NT2/D1 (cell line): ENCODE data around the gene KRT9.
"Not testable (repeated sequence)": the region's sequence is repeated elsewhere in the genome, so short reads cannot be mapped to it uniquely, and the experiment has no call there.

Experiments used
- DNase-seq: peaks from one replicate; pipeline ENCODE4 v3.0.0-alpha.2; 2011; ENCODE audit warnings: low read depth, low spot score
- H3K27me3 ChIP-seq: 2 replicates; pipeline ENCODE4 v1.6.0; 2011; ENCODE audit warnings: mild to moderate bottlenecking; ENCODE audit not compliant: insufficient read length, insufficient read depth
- H3K36me3 ChIP-seq: 2 replicates; pipeline ENCODE4 v1.6.1; 2011; ENCODE audit warnings: mild to moderate bottlenecking, low read length, mixed read lengths; ENCODE audit not compliant: insufficient read depth, insufficient read length
- H3K4me1 ChIP-seq: 2 replicates; pipeline ENCODE4 v1.5.1; 2011; ENCODE audit not compliant: insufficient read depth, insufficient read length
- H3K4me3 ChIP-seq: 2 replicates; pipeline ENCODE4 v1.5.1; 2011; ENCODE audit warnings: low read depth; ENCODE audit not compliant: insufficient read length
- H3K9ac ChIP-seq: 2 replicates; pipeline ENCODE4 v1.6.0; 2011; ENCODE audit warnings: low read depth; ENCODE audit not compliant: insufficient read length
- H3K9me3 ChIP-seq: 2 replicates; pipeline ENCODE4 v1.5.1; 2011; ENCODE audit warnings: mild to moderate bottlenecking, low read length; ENCODE audit not compliant: insufficient read depth
- SUZ12 ChIP-seq: IDR thresholded peaks from 2 replicates; pipeline ENCODE4 v1.6.1; 2011; ENCODE audit not compliant: insufficient read length, insufficient read depth; ENCODE audit errors: extremely low read depth
- YY1 ChIP-seq: IDR thresholded peaks from 2 replicates; pipeline ENCODE4 v1.6.1; 2011; ENCODE audit not compliant: insufficient read length, insufficient read depth
- ZNF274 ChIP-seq: IDR thresholded peaks from 2 replicates; pipeline ENCODE4 v1.6.1; 2011; ENCODE audit warnings: mild to moderate bottlenecking, low read depth, low read length

Gene KRT9

GRCh38 chr17:41578971-41579370 lies 7.1 kb upstream of the KRT9 start:
- no peaks in the 10 kb centered on the region for H3K4me1 ChIP-seq
- H3K27me3 ChIP-seq, result no peaks in the 10 kb centered on the region
- H3K9me3 ChIP-seq, result no peaks in the 10 kb centered on the region
- H3K9ac ChIP-seq, result no peak overlapping the region
- no peak for DNase-seq
- TF ChIP-seq SUZ12, result no peak
- no peak for TF ChIP-seq YY1
- no peak for TF ChIP-seq ZNF274
- no peak overlapping the region for H3K4me3 ChIP-seq
- no peaks in the 10 kb centered on the region for H3K36me3 ChIP-seq

GRCh38 chr17:41578538-41578937 lies 6.7 kb upstream of the KRT9 start:
- H3K9me3 ChIP-seq, result no peaks in the 10 kb centered on the region
- TF ChIP-seq YY1 (no peak), SUZ12 (no peak)
- H3K4me1 ChIP-seq, result no peaks in the 10 kb centered on the region
- no peak overlapping the region for H3K9ac ChIP-seq
- no peaks in the 10 kb centered on the region for H3K36me3 ChIP-seq
- no peak for DNase-seq
- no peaks in the 10 kb centered on the region for H3K27me3 ChIP-seq
- no peak overlapping the region for H3K4me3 ChIP-seq

GRCh38 chr17:41576740-41577139 lies 4.9 kb upstream of the KRT9 start:
- not testable (repeated sequence) for H3K4me3 ChIP-seq, H3K4me1 ChIP-seq, H3K36me3 ChIP-seq, H3K9me3 ChIP-seq, H3K27me3 ChIP-seq, DNase-seq, H3K9ac ChIP-seq

GRCh38 chr17:41575336-41575735 lies 3.5 kb upstream of the KRT9 start:
- Histone ChIP-seq H3K4me3 (no peak overlapping the region), H3K9me3 (no peaks in the 10 kb centered on the region), H3K4me1 (peaks cover 5% of the 10 kb centered on the region), H3K27me3 (no peaks in the 10 kb centered on the region), H3K9ac (no peak overlapping the region), H3K36me3 (no peaks in the 10 kb centered on the region)
- no peak for DNase-seq
- TF ChIP-seq ZNF274 (no peak), YY1 (no peak), SUZ12 (no peak)

- peaks cover 5% of the 10 kb centered on the region for H3K4me1 ChIP-seq
- H3K36me3 ChIP-seq, result no peaks in the 10 kb centered on the region
- DNase-seq, result no peak
- no peaks in the 10 kb centered on the region; the same call in 1 of the 2 replicates for H3K9me3 ChIP-seq
- no peak for TF ChIP-seq YY1
- no peak for TF ChIP-seq SUZ12
- no peak for TF ChIP-seq ZNF274
- no peak overlapping the region for H3K9ac ChIP-seq
- H3K27me3 ChIP-seq, result no peaks in the 10 kb centered on the region
- no peak overlapping the region for H3K4me3 ChIP-seq
Observed at GRCh38 chr17:41567317-41567716, 4.5 kb downstream of the KRT9 start.

GRCh38 chr17:41565338-41565737 lies 6.5 kb downstream of the KRT9 start:
- TF ChIP-seq ZNF274, result no peak
- no peak for TF ChIP-seq SUZ12
- no peak for TF ChIP-seq YY1
- Histone ChIP-seq H3K4me3 (no peak overlapping the region), H3K4me1 (no peaks in the 10 kb centered on the region), H3K9ac (no peak overlapping the region), H3K9me3 (no peaks in the 10 kb centered on the region; the same call in 1 of the 2 replicates), H3K36me3 (no peaks in the 10 kb centered on the region), H3K27me3 (no peaks in the 10 kb centered on the region)
- DNase-seq, result no peak

- Histone ChIP-seq H3K27me3 (no peaks in the 10 kb centered on the region), H3K4me1 (no peaks in the 10 kb centered on the region), H3K4me3 (no peak overlapping the region), H3K9ac (no peak overlapping the region), H3K36me3 (no peaks in the 10 kb centered on the region), H3K9me3 (no peaks in the 10 kb centered on the region; the same call in 1 of the 2 replicates)
- DNase-seq, result no peak
- TF ChIP-seq ZNF274 (no peak), SUZ12 (no peak), YY1 (no peak)
Observed at GRCh38 chr17:41563607-41564170, 8.2 kb downstream of the KRT9 start.

- no peaks in the 10 kb centered on the region for H3K9me3 ChIP-seq
Observed at GRCh38 chr17:41561554-41561953, 10.3 kb downstream of the KRT9 start.

More at GRCh38 chr17:41561554-41561953, 10.3 kb downstream of the KRT9 start:
- no peak overlapping the region for H3K4me3 ChIP-seq
- no peaks in the 10 kb centered on the region for H3K4me1 ChIP-seq
- TF ChIP-seq ZNF274, result no peak
- TF ChIP-seq YY1, result no peak
- TF ChIP-seq SUZ12, result no peak
- no peaks in the 10 kb centered on the region for H3K36me3 ChIP-seq
- no peak overlapping the region for H3K9ac ChIP-seq
- H3K27me3 ChIP-seq, result no peaks in the 10 kb centered on the region
- no peak for DNase-seq
